M059J (cell line): ENCODE measurements around the gene CAMKV. TPM values are rescaled to one million over a fixed set of nuclear protein-coding genes. Genes with fewer than 3 reads are reported as not detected.
A peak's percentile ranks its signal among the peaks of the same experiment; 100 is the strongest.
"Not testable (repeated sequence)": the region's sequence is repeated elsewhere in the genome, so short reads cannot be mapped to it uniquely, and the experiment has no call there.

Experiments
- DNase-seq: peaks from one replicate; pipeline ENCODE4 v3.0.0-alpha.2; 2012; ENCODE audit warnings: low read depth
- total RNA-seq: library from RNA; depleted of rRNA; stranded (reverse); fragments of >200 nt; shearing (Covaris generic); gene quantifications from 2 replicates; pipeline ENCODE4 v1.2.3, GENCODE V29; 2014; rRNA removed

Gene CAMKV, protein sequence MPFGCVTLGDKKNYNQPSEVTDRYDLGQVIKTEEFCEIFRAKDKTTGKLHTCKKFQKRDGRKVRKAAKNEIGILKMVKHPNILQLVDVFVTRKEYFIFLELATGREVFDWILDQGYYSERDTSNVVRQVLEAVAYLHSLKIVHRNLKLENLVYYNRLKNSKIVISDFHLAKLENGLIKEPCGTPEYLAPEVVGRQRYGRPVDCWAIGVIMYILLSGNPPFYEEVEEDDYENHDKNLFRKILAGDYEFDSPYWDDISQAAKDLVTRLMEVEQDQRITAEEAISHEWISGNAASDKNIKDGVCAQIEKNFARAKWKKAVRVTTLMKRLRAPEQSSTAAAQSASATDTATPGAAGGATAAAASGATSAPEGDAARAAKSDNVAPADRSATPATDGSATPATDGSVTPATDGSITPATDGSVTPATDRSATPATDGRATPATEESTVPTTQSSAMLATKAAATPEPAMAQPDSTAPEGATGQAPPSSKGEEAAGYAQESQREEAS
- total RNA-seq: 0.12 and 0.27 TPM in 2 replicates

GRCh38 chr3:49869525-49870126, at the start of gene CAMKV:
CAMKV (minus strand) TSS chr3:49869906; CDS start chr3:49862388, 7,518 bp downstream.
- no peak for DNase-seq

GRCh38 chr3:49917806-49918590, 48.3 kb upstream of the CAMKV start:
- DNase-seq: not testable (repeated sequence)

GRCh38 chr3:49916686-49917085, 47.0 kb upstream of the CAMKV start:
- no peak for DNase-seq

- DNase-seq: no peak
Observed at GRCh38 chr3:49914906-49915305, 45.2 kb upstream of the CAMKV start.

DNA sequence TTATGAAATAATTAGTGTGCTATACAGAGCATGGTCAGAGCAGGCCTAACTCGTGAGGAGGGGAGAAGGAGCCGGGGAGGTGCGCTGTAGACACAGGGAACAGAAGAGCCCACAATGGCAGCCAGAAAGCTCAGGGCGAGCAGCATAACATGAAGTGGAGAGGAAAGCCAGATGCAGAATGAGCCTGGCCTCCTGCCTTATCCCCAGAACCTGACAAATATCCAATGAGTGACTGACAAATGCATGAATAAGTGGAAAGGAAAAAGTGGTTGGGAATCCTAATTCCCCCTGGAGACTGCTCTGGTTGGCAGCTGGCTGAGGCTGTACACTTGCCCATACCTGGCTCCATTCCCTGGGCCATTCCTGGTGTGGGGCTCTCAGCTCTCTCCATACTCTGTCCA, 43.2 kb upstream of the CAMKV start:
- DNase-seq: no peak

DNA sequence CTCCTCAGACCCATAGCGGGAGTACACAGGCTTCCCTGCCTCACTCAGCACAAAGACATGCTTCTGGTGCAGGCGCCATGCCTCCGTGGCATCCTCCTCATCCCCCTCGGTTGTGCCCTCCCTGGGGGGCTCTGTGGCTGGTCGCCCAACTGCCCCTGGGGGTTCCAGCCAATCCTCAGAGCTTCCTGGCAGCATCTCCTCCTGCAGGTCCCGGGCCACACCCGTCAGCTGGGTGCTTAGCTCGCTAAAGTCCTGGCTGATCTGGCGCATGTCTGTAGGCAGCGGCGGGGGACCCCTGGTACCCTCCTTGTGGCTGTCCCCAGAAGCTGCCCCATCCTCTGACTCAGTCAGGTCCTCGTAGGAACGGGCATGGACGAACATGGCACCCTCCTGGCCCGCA, 41.9 kb upstream of the CAMKV start:
- DNase-seq: no peak

DNA sequence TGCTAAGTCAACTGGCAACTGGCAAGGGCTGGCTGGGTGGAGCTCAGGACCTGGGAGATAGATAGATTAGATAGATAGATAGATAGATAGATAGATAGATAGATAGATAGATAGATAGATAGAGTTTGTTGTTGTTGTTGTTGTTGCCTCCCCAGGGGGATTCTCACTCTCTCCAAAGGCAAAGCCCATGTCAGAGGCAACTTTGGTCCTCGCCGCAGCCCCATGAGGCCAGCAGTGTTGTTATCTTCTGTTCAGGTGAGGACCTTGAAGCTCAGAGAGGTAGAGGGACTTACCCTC, 41.4 kb upstream of the CAMKV start:
- no peak for DNase-seq

GRCh38 chr3:49910409-49911123, 40.9 kb upstream of the CAMKV start:
- DNase-seq: no peak

DNA sequence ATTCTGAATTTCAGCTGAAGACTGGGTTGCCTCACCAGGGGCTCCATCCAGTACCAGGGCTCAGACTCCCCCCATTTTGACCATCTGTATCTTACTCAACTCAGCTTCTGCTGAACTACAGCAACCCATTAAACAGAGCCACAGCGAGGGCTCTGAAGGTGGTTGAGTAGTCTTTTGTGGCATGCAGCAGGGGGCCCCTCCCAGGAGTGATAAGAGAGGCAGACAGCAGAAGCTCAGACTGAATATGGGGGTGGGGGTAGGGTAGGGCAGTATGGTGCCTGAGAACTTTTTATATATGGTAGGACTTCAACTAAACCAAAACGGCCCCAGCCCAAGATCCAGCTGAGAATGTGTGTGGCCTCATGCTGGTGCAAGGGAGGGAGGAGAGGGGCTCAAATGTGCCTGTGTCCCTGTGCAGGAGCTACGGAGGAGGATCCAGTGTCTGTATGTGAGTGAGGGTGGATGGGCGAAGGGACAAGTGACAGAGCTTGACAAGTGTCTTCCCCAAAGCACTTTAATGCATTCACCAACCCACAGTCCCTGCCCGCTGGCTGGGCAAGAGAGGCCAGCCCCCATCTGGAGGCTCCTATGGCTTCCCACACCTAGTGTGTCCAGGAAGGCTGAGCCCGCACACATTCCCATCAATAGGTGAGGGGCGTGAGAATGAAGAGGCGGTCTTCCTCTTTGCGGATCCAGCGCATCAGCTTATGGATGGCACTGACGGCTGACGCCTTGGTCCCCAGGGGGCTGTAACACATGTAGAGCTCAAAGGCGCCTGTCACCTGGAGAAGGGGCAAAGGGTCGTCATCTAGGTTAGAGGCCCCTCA, 38.9 kb upstream of the CAMKV start:
- DNase-seq: no peak

DNA sequence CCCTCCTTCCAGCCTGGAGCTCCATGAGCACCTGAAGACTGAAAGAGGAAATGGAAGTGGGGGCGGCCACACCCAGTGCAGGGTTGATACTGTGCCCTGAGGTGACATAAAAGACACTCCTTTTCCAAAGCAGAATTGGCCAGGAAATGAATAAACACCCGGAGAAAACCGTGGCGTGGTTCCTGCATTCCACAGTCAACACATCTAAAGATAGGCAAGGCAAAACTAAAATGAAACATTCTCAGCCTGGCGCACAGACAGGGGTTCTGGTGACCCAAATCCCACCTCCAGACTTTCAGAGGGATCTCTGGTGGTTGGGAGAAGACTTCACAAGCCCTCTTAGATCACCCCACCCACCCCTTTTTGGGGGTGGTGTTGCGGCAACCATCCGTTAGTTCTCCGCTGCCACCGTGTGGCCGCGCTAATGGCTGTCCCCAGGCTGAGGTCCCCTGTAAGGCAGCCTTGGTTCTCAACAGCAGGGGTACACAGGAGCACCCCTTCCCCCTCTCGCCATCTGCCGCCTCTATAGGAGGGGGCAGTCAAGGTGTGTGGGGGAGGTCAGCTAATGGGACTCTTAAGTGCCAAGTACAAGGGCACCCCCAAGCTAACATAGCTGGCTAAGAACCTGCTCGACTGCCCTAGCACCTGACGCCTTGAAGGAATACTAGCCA, 36.5 kb upstream of the CAMKV start:
- DNase-seq: peak; percentile 59

DNA sequence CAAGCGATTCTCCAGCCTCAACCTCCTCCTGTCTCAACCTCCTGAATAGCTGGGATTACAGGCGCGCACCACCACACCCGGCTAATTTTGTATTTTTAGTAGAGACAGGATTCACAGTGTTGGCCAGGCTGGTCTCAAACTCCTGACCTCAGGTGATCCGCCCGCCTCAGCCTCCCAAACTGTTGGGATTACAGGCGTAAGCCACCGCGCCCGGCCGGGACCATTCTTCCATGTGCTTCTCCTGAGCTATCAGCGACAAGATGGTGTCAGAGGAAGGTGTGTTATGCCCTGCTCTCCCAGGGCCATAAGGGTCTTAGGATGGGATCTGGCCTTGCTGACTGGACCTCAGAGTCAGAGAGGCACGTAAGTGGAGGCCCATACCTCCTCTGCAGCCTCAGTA, 34.7 kb upstream of the CAMKV start:
- not testable (repeated sequence) for DNase-seq

DNA sequence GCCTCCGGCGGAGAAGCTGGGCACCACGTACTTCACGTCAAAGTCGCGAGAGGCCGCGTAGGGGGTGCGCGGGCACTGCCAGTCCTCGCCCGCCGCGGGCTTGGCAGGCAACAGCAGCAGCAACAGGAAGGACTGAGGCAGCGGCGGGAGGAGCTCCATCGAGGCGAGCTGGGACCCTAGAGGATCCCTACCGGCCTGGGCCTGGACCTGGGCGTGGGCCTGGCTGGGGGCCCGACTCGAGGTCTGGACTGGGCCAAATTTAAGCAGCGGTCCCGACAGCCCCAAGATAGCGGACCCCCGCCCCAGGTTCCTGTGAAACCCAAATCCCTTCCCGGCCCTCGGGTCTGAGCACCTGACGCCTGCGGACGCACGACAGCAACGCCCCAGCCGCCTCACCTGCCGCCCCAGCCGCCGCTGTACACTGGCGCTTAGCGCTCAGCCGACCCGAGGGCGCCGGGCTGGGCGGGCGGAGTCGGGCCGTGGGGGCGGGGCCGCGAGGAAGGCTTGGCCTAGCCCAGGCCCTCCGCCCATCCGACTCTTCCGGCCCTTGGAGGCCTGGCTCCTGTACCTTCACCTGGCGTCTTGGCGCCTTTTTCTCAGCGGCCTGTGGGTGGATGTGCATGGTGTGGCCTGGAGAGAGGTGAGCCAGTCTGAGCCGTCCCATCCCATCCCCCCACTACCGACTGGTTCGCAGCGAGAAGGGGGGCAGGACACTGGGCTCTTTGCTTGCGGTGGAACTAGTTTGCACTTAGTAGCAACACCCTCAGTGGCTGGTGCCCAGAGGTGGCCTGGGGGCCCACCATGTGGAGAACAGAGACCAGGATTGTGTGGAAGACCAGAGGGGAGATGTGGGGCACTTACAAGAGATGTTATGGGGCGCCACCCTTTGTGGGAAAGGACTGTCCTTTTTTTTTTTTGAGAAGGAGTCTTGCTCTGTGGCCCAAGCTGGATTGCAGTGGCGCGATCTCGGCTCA, 34.0 kb upstream of the CAMKV start, which contains the start of gene MST1R:
Gene MST1R (minus strand): TSS at position 423 of the 974 bp plus-strand sequence. CDS start 264 bp downstream, at position 159.
- DNase-seq: no peak

GRCh38 chr3:49902511-49903345, 33.0 kb upstream of the CAMKV start:
- DNase-seq: no peak

- DNase-seq: peak; percentile 14
Observed at GRCh38 chr3:49901366-49902339, 31.9 kb upstream of the CAMKV start.

DNA sequence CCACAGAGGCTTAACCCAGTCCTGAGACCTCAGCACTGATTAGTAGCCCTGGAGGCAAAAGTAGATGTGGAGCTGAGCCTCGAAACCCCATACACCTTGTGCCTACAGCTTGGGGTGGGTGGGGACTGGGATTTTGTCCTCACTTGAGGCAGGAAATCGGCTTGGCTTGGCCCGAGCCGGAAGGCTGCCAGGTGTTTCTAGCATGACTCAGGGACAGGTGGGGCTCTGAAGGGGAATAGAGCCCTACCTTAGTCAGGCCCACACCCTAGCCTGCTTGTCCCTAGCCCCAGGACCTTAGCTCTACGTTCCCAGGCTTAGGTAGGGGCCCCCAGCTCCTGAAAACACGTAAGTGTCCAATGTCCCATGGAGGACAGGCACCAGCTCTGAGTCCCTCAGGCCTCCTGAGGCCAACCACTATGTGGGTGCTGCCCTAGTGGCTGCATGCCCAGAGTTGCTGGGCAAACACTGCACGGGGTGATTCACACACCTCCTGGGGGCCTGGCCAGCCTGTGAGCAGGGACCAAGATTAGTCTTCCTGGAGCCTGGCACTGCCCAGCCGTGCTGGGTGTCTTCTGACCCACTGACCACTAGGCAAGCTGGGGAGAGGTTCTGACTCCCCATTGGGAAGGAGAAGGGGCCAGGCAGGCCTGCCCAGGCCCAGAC, 30.9 kb upstream of the CAMKV start:
- peak; percentile 94 for DNase-seq

- DNase-seq: peak; percentile 9
Observed at GRCh38 chr3:49899815-49900214, 30.1 kb upstream of the CAMKV start.
